OCI-LY3 (cell line): ENCODE results near the gene ZFAND2A.

Experiments used
- H2AFZ ChIP-seq: fragments of 200-600, 300-600 bp; shearing (Covaris generic); 2 replicates; pipeline ENCODE4 v1.6.0; 2014; ENCODE audit warnings: antibody characterized with exemption, low read depth, low read length
- H3K27ac ChIP-seq: fragments of 200-600, 300-600 bp; sonication (generic); 2 replicates; pipeline ENCODE4 v1.5.1; 2014; ENCODE audit warnings: mild to moderate bottlenecking, low read length, moderate library complexity, mixed read lengths
- H3K27me3 ChIP-seq: fragments of 200-600, 300-600 bp; sonication (generic); 2 replicates; pipeline ENCODE4 v1.6.1; 2014; ENCODE audit warnings: low read depth, low read length, mixed read lengths
- H3K36me3 ChIP-seq: fragments of 200-600, 300-600 bp; sonication (generic); replicated peaks from 2 replicates; pipeline ENCODE3; 2014; ENCODE audit warnings: low read depth, low read length, mixed read lengths
- H3K4me1 ChIP-seq: fragments of 300-600, 200-600 bp; sonication (generic); 2 replicates; pipeline ENCODE4 v1.6.1; 2014; ENCODE audit warnings: low read length, mixed read lengths
- H3K4me2 ChIP-seq: fragments of 200-600, 300-600 bp; sonication (generic); 2 replicates; pipeline ENCODE4 v1.6.1; 2014; ENCODE audit warnings: low read length, mixed read lengths
- H3K4me3 ChIP-seq: fragments of 300-600, 200-600 bp; sonication (generic); 2 replicates; pipeline ENCODE4 v1.5.1; 2014; ENCODE audit warnings: antibody characterized with exemption, mild to moderate bottlenecking, low read length, moderate library complexity
- H3K79me2 ChIP-seq: fragments of 300-600, 200-600 bp; shearing (Covaris generic); 2 replicates; pipeline ENCODE4 v1.6.1; 2014; ENCODE audit warnings: mild to moderate bottlenecking, low read length, mixed read lengths
- H3K9ac ChIP-seq: fragments of 300-600, 200-600 bp; shearing (Covaris generic); 2 replicates; pipeline ENCODE4 v1.6.0; 2014; ENCODE audit warnings: mild to moderate bottlenecking, low read length, moderate library complexity
- H3K9me3 ChIP-seq: fragments of 200-600, 300-600 bp; shearing (Covaris generic); 2 replicates; pipeline ENCODE4 v1.6.1; 2014; ENCODE audit warnings: low read length, mixed read lengths; ENCODE audit not compliant: insufficient read depth
- H4K20me1 ChIP-seq: fragments of 200-600, 300-600 bp; sonication (generic); 2 replicates; pipeline ENCODE4 v1.6.1; 2016; ENCODE audit warnings: low read length, mixed read lengths; ENCODE audit not compliant: insufficient read depth
- EZH2phosphoT487 ChIP-seq: fragments of 200-600 bp; shearing (Covaris generic); IDR thresholded peaks from 2 replicates; pipeline ENCODE4 v1.6.1; 2018; ENCODE audit warnings: antibody characterized with exemption, mixed run types, low read depth
- TF ChIP-seq, protein P1 (sequence below): fragments of 200-600, 300-600 bp; sonication (generic); IDR thresholded peaks from 2 replicates; pipeline ENCODE4 v1.5.1; 2014; ENCODE audit warnings: antibody characterized with exemption, low read length, low read depth

The ZFAND2A gene

DNA sequence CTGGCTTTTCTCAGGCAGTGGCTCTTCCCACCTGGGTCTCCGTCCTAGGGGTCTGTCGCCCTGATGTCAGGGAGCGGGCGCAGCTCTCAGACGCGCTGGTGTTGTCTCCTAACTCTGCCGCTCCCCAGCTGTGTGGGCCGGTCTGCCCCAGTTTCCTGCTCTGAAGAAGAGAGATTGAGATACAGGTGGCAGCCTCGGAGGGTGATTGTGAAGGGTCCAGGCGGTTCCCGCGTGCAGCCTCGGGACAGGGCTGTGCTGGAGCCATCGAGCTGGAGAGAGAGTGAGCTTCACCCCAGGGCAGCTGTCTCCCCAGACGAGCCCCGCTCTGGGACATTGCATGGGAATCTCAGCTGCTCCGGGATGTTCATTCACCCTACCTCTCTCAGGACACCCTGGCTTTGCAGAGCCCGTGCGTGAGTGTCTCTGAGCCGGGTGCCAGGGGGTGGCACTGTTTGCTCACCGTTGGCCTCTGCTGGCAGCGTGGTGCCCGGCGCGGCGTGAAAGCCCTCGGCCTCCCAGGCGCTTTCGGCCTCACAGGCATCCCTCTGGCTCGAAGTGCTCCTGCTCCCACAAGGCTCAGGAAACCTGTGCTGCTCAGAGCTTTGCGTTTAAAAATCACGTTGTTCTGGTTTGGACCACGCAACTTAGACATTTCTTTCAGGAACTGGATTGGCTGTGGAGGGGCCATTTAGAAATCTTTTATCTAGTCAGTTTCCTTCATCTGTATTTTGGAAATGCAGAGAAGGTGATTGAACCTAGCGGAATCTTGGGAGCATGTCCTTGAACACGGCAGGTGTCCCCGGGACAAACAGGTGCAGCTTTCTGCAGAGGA lies 33.8 kb upstream of the ZFAND2A start:
- Histone ChIP-seq H3K4me2 (no peak overlapping the region), H3K4me1 (no peaks in the 10 kb centered on the region), H3K27ac (no peak overlapping the region), H4K20me1 (no peaks in the 10 kb centered on the region), H3K36me3 (no peaks in the 10 kb centered on the region), H3K9me3 (no peaks in the 10 kb centered on the region), H3K27me3 (no peaks in the 10 kb centered on the region), H3K4me3 (no peak overlapping the region), H2AFZ (no peak overlapping the region), H3K9ac (no peak overlapping the region), H3K79me2 (no peaks in the 10 kb centered on the region)
- no peak for TF ChIP-seq EZH2phosphoT487
- TF ChIP-seq, protein P1, sequence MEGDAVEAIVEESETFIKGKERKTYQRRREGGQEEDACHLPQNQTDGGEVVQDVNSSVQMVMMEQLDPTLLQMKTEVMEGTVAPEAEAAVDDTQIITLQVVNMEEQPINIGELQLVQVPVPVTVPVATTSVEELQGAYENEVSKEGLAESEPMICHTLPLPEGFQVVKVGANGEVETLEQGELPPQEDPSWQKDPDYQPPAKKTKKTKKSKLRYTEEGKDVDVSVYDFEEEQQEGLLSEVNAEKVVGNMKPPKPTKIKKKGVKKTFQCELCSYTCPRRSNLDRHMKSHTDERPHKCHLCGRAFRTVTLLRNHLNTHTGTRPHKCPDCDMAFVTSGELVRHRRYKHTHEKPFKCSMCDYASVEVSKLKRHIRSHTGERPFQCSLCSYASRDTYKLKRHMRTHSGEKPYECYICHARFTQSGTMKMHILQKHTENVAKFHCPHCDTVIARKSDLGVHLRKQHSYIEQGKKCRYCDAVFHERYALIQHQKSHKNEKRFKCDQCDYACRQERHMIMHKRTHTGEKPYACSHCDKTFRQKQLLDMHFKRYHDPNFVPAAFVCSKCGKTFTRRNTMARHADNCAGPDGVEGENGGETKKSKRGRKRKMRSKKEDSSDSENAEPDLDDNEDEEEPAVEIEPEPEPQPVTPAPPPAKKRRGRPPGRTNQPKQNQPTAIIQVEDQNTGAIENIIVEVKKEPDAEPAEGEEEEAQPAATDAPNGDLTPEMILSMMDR = 0 out of 2 replicates have a peak, but pooled peaks have one; percentile 6

DNA sequence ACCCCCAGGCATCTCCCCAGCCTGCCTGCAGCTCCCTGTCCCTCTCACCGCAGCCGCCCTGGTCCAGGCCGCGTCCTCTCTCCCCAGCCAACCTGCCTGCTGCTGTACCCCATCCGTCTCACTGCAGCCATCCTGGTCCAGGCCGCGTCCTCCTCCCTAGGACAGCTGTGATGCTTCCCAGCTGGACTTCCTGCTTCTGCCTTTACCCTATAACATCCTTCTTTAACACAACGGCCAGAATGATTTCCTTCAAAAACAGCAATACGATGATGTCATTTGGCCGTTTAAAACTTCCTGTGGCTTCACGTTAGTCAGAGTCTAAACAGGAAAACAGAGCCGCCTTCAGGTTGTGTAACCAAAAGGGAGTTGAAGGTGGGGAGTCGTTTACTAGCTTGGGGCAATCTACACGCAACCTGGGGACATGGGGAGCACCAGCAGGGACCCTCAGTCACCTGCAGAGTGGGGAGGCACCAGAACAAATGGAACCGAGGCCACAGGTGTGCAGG lies 32.2 kb upstream of the ZFAND2A start:
- H3K79me2 ChIP-seq = no peaks in the 10 kb centered on the region
- no peaks in the 10 kb centered on the region for H4K20me1 ChIP-seq
- no peaks in the 10 kb centered on the region for H3K9me3 ChIP-seq
- H3K9ac ChIP-seq = no peak overlapping the region
- H3K4me1 ChIP-seq = no peaks in the 10 kb centered on the region
- H3K4me2 ChIP-seq = no peak overlapping the region
- H3K27ac ChIP-seq = no peak overlapping the region
- TF ChIP-seq, protein P1 = no peak
- TF ChIP-seq EZH2phosphoT487 = no peak
- H3K36me3 ChIP-seq = no peaks in the 10 kb centered on the region
- no peaks in the 10 kb centered on the region for H3K27me3 ChIP-seq
- no peak overlapping the region for H2AFZ ChIP-seq
- H3K4me3 ChIP-seq = no peak overlapping the region

DNA sequence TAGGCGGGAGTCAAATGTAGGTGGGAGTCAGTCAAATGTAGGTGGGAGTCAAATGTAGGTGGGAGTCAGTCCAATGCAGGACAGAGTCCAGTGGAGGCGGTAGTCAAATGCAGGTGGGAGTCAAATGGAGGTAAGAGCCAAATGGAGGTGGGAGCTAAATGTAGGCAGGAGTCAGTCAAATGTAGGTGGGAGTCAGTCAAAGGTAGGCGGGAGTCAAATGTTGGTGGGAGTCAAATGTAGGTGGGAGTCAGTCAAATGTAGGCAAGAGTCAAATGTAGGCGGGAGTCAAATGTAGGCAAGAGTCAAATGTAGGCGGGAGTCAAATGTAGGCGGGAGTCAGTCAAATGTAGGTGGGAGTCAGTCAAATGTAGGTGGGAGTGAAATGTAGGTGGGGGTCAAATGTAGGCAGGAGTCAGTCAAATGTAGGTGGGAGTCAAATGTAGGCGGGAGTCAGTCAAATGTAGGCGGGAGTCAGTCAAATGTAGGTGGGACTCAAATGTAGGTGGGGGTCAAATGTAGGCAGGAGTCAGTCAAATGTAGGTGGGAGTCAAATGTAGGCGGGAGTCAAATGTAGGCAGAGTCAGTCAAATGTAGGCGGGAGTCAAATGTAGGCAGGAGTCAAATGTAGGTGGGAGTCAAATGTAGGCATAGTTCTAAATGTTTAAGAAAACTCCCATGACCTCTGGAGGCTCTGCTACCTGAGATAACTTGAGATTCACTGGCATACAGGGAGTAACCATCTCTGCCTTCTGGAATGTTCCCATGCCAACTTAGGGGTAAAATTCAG lies 30.2 kb upstream of the ZFAND2A start:
- Histone ChIP-seq H3K9me3 (no peaks in the 10 kb centered on the region), H3K27ac (no peak overlapping the region), H3K79me2 (no peaks in the 10 kb centered on the region), H2AFZ (no peak overlapping the region), H3K4me1 (no peaks in the 10 kb centered on the region), H3K36me3 (no peaks in the 10 kb centered on the region), H3K9ac (no peak overlapping the region), H3K4me3 (no peak overlapping the region), H3K27me3 (no peaks in the 10 kb centered on the region), H3K4me2 (no peak overlapping the region), H4K20me1 (no peaks in the 10 kb centered on the region)
- no peak for TF ChIP-seq EZH2phosphoT487
- TF ChIP-seq, protein P1 = no peak

DNA sequence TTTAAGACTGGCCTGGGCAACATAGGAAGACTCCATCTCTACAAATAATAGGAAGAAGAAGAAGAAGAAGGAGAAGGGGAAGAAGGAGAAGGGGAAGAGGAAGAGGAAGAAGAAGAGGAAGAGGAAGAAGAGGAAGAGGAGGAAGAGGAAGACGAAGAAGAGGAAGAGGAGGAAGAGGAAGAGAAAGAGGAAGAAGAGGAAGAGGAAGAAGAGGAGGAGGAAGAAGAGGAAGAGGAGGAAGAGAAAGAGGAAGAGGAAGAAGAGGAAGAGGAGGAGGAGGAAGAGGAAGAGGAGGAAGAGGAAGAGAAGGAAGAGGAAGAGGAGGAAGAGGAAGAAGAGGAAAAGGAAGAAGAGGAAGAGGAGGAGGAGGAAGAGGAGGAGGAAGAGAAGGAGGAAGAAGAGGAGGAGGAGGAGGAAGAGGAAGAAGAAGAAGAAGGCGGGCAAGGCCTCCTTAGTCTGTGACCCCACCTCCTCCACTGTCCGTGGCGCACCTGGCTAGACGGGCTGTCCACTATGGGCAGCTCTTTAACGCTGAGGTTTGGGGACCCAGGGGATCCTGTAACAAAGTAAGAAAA lies 28.8 kb upstream of the ZFAND2A start:
- no peaks in the 10 kb centered on the region for H3K36me3 ChIP-seq
- H3K79me2 ChIP-seq = no peaks in the 10 kb centered on the region
- H3K4me2 ChIP-seq = no peak overlapping the region
- H3K9me3 ChIP-seq = no peaks in the 10 kb centered on the region
- no peak overlapping the region for H3K9ac ChIP-seq
- H3K4me1 ChIP-seq = no peaks in the 10 kb centered on the region
- H4K20me1 ChIP-seq = no peaks in the 10 kb centered on the region
- H3K27me3 ChIP-seq = no peaks in the 10 kb centered on the region
- H3K4me3 ChIP-seq = no peak overlapping the region
- H2AFZ ChIP-seq = no peak overlapping the region
- TF ChIP-seq, protein P1 = no peak
- TF ChIP-seq EZH2phosphoT487 = no peak
- no peak overlapping the region for H3K27ac ChIP-seq
